Fibroblast of mammary gland (primary cell): Measurements from ENCODE around the gene WDR20.
A peak's percentile ranks its signal among the peaks of the same experiment; 100 is the strongest.

Experiments
- DNase-seq: peaks from one replicate; pipeline ENCODE4 v3.0.0-alpha.2; 2010; ENCODE audit warnings: low read depth
- H3K4me3 ChIP-seq: 2 replicates; pipeline ENCODE4 v1.5.1; 2011; ENCODE audit warnings: low read depth, mild to moderate bottlenecking, low read length, moderate library complexity; ENCODE audit not compliant: control insufficient read depth
- CTCF ChIP-seq: conservative IDR thresholded peaks from 2 replicates; pipeline ENCODE4 v1.5.1; 2011; ENCODE audit warnings: low read depth, low read length, inconsistent platforms; ENCODE audit not compliant: control insufficient read depth, insufficient read depth

Gene WDR20

GRCh38 chr14:102230481-102231210 is 90.9 kb downstream of the WDR20 start:
- no peak for TF ChIP-seq CTCF
- no peak overlapping the region for H3K4me3 ChIP-seq
- no peak for DNase-seq

DNA sequence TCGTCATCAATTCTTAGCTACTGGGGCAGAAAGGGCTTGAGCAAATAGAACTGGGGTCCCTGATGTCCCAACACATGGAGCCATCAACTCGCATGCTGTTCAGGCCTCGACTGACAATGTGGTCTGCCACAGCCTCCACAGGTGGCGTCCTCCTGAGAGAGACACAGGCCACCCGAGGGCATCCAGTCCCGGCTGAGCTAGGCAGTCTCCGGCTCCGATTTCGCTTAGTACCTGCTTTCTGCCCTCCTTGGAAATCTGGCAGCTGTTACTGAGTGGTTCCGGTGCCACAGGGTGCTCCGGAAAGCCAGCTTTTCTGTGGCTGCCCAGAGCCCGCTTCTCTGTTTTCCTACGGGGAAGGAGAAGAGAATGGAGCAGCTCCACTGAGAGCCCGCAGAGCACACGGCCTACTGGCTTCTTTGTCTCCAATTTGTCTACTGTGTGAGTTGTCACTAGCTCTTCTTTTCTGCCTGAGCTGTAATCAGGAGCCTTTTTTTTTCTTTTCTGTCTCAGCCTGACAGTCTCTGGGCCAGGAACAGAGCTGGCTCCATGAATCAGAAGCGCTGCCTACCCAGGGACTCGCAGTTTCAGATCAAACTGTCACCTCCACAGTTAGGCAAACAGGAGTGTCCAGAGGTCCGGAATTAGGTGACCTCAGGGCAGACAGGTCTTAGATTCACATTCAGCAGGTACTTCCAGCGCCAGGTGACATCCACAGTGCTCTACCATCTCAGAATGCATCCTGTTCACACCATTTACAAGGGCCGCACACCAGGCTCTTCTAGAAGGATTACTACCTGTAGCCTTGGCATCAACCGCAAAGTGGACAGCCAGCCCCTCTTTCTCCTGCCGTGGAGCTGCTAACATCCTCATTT is 92.0 kb downstream of the WDR20 start:
- no peak overlapping the region for H3K4me3 ChIP-seq
- DNase-seq = no peak
- TF ChIP-seq CTCF = no peak

- no peak overlapping the region for H3K4me3 ChIP-seq
- no peak for DNase-seq
- no peak for TF ChIP-seq CTCF
These were observed 92.6 kb downstream of the WDR20 start for GRCh38 chr14:102232348-102232625.

- no peak overlapping the region for H3K4me3 ChIP-seq
- TF ChIP-seq CTCF = no peak
- DNase-seq = no peak
These were observed 93.4 kb downstream of the WDR20 start for GRCh38 chr14:102233081-102233480.

GRCh38 chr14:102234331-102235264 is 94.9 kb downstream of the WDR20 start:
- no peak for TF ChIP-seq CTCF
- DNase-seq = no peak
- H3K4me3 ChIP-seq = peak overlapping the region; percentile 39

DNA sequence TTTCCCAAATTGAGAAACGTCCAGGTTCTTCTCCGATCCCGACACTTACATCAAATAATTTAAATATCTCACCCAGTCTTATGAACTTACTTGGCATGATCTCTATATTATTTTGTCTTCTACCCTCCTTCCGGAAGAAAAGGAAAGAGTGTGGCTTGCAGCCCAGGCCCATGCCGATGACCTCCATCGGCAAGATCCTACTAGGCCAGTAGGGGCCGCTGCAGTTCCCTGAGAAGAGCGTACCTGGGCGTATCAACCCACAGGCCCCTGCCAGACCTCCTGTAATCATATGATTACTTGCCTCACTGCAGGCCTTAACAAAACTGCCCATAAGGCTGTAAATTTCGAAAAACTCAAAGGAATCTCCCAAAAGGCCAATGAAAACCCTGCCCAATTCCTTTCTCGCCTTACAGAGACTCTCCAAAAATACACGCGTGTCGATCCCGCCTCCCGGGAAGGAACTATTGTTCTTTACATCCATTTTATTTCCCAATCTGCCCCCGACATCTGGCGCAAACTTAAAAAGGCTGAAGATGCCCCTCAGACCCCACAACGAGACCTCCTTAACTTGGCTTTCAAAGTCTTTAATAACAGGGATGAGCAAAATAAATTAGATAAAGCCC is 95.7 kb downstream of the WDR20 start:
- TF ChIP-seq CTCF = peak; percentile 84
- peak overlapping the region; percentile 39 for H3K4me3 ChIP-seq

More for the DNA sequence above, 95.7 kb downstream of the WDR20 start:
- DNase-seq = peak; percentile 92
